H9 (cell line): ENCODE measurements around the gene ERFE. TPM values are rescaled to one million over a fixed set of nuclear protein-coding genes. Genes with fewer than 3 reads are reported as not detected.

ENCODE experiments used
- DNase-seq: peaks from one replicate; pipeline ENCODE4 v3.0.0-alpha.2; 2017
- H2AFZ ChIP-seq: one replicate; pipeline ENCODE4 v1.6.1; 2013; ENCODE audit warnings: mild to moderate bottlenecking, low read length, control low read depth, moderate library complexity
- H2AK5ac ChIP-seq: 2 replicates; pipeline ENCODE4 v1.6.1; 2013; ENCODE audit warnings: low read length, control low read depth, mixed read lengths; ENCODE audit not compliant: insufficient read length
- H2BK120ac ChIP-seq: one replicate; pipeline ENCODE4 v1.6.1; 2013; ENCODE audit warnings: low read depth, mild to moderate bottlenecking, low read length, control low read depth, inconsistent platforms; ENCODE audit not compliant: poor library complexity, severe bottlenecking
- H2BK12ac ChIP-seq: 2 replicates; pipeline ENCODE4 v1.6.1; 2013; ENCODE audit warnings: low read length, control low read depth, mixed read lengths, low read depth; ENCODE audit not compliant: insufficient read length
- H2BK15ac ChIP-seq: 2 replicates; pipeline ENCODE4 v1.6.1; 2013; ENCODE audit warnings: low read depth, low read length, control low read depth
- H2BK20ac ChIP-seq: one replicate; pipeline ENCODE4 v1.6.1; 2013; ENCODE audit warnings: low read depth, mild to moderate bottlenecking, low read length, control low read depth, inconsistent platforms; ENCODE audit not compliant: poor library complexity, severe bottlenecking
- H2BK5ac ChIP-seq: 2 replicates; pipeline ENCODE4 v1.6.1; 2013; ENCODE audit warnings: low read length, control low read depth, mixed read lengths; ENCODE audit not compliant: insufficient read length
- H3K14ac ChIP-seq: 2 replicates; pipeline ENCODE4 v1.6.1; 2013; ENCODE audit warnings: low read length, control low read depth; ENCODE audit not compliant: insufficient read depth
- H3K18ac ChIP-seq: 2 replicates; pipeline ENCODE4 v1.6.1; 2013; ENCODE audit warnings: low read depth, mild to moderate bottlenecking, mixed read lengths, low read length, control low read depth; ENCODE audit not compliant: insufficient read length
- H3K23ac ChIP-seq: 2 replicates; pipeline ENCODE4 v1.6.1; 2013; ENCODE audit warnings: low read length, control low read depth, mixed read lengths, low read depth; ENCODE audit not compliant: insufficient read length
- H3K23me2 ChIP-seq: 2 replicates; pipeline ENCODE4 v1.6.1; 2013; ENCODE audit warnings: low read depth, mild to moderate bottlenecking, mixed read lengths, low read length, control low read depth; ENCODE audit not compliant: insufficient read length, poor library complexity, severe bottlenecking
- H3K27ac ChIP-seq: 2 replicates; pipeline ENCODE4 v1.5.1; 2013; ENCODE audit warnings: low read length, control low read depth, mixed read lengths, low read depth; ENCODE audit not compliant: insufficient read length
- H3K27me3 ChIP-seq: 2 replicates; pipeline ENCODE4 v1.6.1; 2013; ENCODE audit warnings: low read length, control low read depth, inconsistent platforms; ENCODE audit not compliant: insufficient read depth
- H3K4ac ChIP-seq: 2 replicates; pipeline ENCODE4 v1.6.1; 2013; ENCODE audit warnings: low read depth, mild to moderate bottlenecking, control low read depth, inconsistent platforms, low read length, moderate library complexity
- H3K4me1 ChIP-seq: 2 replicates; pipeline ENCODE4 v1.6.1; 2013; ENCODE audit warnings: low read length, control low read depth, inconsistent platforms; ENCODE audit not compliant: insufficient read depth
- H3K4me2 ChIP-seq: 2 replicates; pipeline ENCODE4 v1.6.1; 2013; ENCODE audit warnings: low read length, control low read depth, mixed read lengths; ENCODE audit not compliant: insufficient read length, insufficient read depth
- H3K56ac ChIP-seq: 2 replicates; pipeline ENCODE4 v1.6.1; 2013; ENCODE audit warnings: low read depth, mild to moderate bottlenecking, mixed read lengths, low read length, control low read depth; ENCODE audit not compliant: insufficient read length
- H3K79me1 ChIP-seq: 2 replicates; pipeline ENCODE4 v1.6.1; 2013; ENCODE audit warnings: low read depth, mild to moderate bottlenecking, moderate library complexity, low read length, control low read depth, inconsistent platforms; ENCODE audit not compliant: insufficient read depth, poor library complexity, severe bottlenecking
- H3K79me2 ChIP-seq: 2 replicates; pipeline ENCODE4 v1.6.1; 2013; ENCODE audit warnings: low read length, control low read depth, inconsistent platforms; ENCODE audit not compliant: insufficient read depth
- H3K9ac ChIP-seq: 2 replicates; pipeline ENCODE4 v1.6.1; 2013; ENCODE audit warnings: low read length, control low read depth, mixed read lengths; ENCODE audit not compliant: insufficient read length; ENCODE audit errors: extremely low read depth
- H3K9me3 ChIP-seq: one replicate; pipeline ENCODE4 v1.6.1; 2013; ENCODE audit warnings: low read depth, low read length, inconsistent platforms; ENCODE audit not compliant: control insufficient read depth
- H3T11ph ChIP-seq: one replicate; pipeline ENCODE4 v1.6.1; 2013; ENCODE audit warnings: mild to moderate bottlenecking, low read length, control low read depth, inconsistent platforms
- H4K20me1 ChIP-seq: one replicate; pipeline ENCODE4 v1.6.1; 2013; ENCODE audit not compliant: control insufficient read depth, insufficient read length, insufficient read depth
- H4K5ac ChIP-seq: 2 replicates; pipeline ENCODE4 v1.6.1; 2013; ENCODE audit warnings: low read depth, mild to moderate bottlenecking, mixed read lengths, low read length, control low read depth; ENCODE audit not compliant: insufficient read length
- H4K8ac ChIP-seq: replicated peaks from 2 replicates; pipeline ENCODE4 v1.6.1; 2013; ENCODE audit warnings: low read length, control low read depth, mixed read lengths, low read depth; ENCODE audit not compliant: insufficient read length
- H4K91ac ChIP-seq: 2 replicates; pipeline ENCODE4 v1.6.1; 2013; ENCODE audit warnings: low read depth, mild to moderate bottlenecking, moderate library complexity, mixed read lengths, low read length, control low read depth; ENCODE audit not compliant: insufficient read length
- H3K27ac Mint-ChIP-seq, 3 experiments: 2 replicates in 2 of 3; 3 replicates in 1 of 3; pipeline ENCODE4 v1.8.0; 2020 to 2021; ENCODE audit warnings: mixed read lengths in 3 of 3, mild to moderate bottlenecking in 1 of 3, moderate library complexity in 1 of 3
- H3K27me3 Mint-ChIP-seq: 2 replicates; pipeline ENCODE4 v1.8.0; 2021; ENCODE audit warnings: low read depth, mild to moderate bottlenecking, moderate library complexity, mixed read lengths
- H3K36me3 Mint-ChIP-seq, 3 experiments: 2 replicates in 2 of 3; 3 replicates in 1 of 3; pipeline ENCODE4 v1.8.0; 2020 to 2021; ENCODE audit warnings: low read depth in 3 of 3, mixed read lengths in 3 of 3; ENCODE audit not compliant: insufficient read depth in 1 of 3
- H3K4me1 Mint-ChIP-seq, 2 experiments: 2 replicates each; pipeline ENCODE4 v1.8.0; 2020; ENCODE audit warnings: mixed read lengths in 2 of 2
- H3K4me3 Mint-ChIP-seq, 2 experiments: 2 replicates in 1 of 2; 3 replicates in 1 of 2; pipeline ENCODE4 v1.8.0; 2020 to 2021; ENCODE audit warnings: mild to moderate bottlenecking in 2 of 2, mixed read lengths in 2 of 2, moderate library complexity in 1 of 2
- H3K9me3 Mint-ChIP-seq, 2 experiments: 2 replicates in 1 of 2; 3 replicates in 1 of 2; pipeline ENCODE4 v1.8.0; 2020; ENCODE audit warnings: mild to moderate bottlenecking in 2 of 2, mixed read lengths in 2 of 2, moderate library complexity in 1 of 2
- CTCF ChIP-seq: fragments of 200-600 bp; sonication (generic); conservative IDR thresholded peaks from 3 replicates; pipeline ENCODE4 v1.8.0; 2021; ENCODE audit warnings: antibody characterized with exemption, mild to moderate bottlenecking
- WGBS: extraction: QIAGEN DNeasy Blood & Tissue Kit; methylation state at CpG from one replicate; pipeline ENCODE4 v1.1.7; 2013; ENCODE audit warnings: missing lambda C conversion rate, low lambda C conversion rate, mixed read lengths; ENCODE audit not compliant: insufficient read length; ENCODE audit errors: extremely low coverage; 5-methylcytosine and 5-hydroxymethylcytosine counted together
- total RNA-seq: library from RNA; stranded (reverse); gene quantifications from 2 replicates; pipeline ENCODE4 v1.2.1, GENCODE V29; 2021

The ERFE gene
- total RNA-seq, 1 experiment from 2014 or later = 2.1 TPM

GRCh38 chr2:238173692-238174091 lies 14.9 kb downstream of the ERFE start:
- Histone ChIP-seq H3K56ac (no peak overlapping the region), H3K18ac (no peak overlapping the region), H3K23ac (no peak overlapping the region), H4K20me1 (no peaks in the 10 kb centered on the region), H3K4me2 (no peak overlapping the region), H3K27ac (no peak overlapping the region), H3K9me3 (no peaks in the 10 kb centered on the region), H2AK5ac (no peak overlapping the region), H3K79me1 (no peaks in the 10 kb centered on the region), H3K4ac (no peak overlapping the region), H4K91ac (no peak overlapping the region), H2BK15ac (no peak overlapping the region), H2BK120ac (no peak overlapping the region), H2AFZ (no peak overlapping the region), H3K79me2 (no peaks in the 10 kb centered on the region), H2BK20ac (no peak overlapping the region), H4K8ac (no peak overlapping the region), H3T11ph (no peak overlapping the region), H3K9ac (no peak overlapping the region), H3K14ac (no peak overlapping the region), H3K23me2 (no peaks in the 10 kb centered on the region), H3K4me1 (no peaks in the 10 kb centered on the region), H2BK12ac (no peak overlapping the region), H3K27me3 (no peaks in the 10 kb centered on the region), H4K5ac (no peak overlapping the region), H2BK5ac (no peak overlapping the region)
- no peaks in the 10 kb centered on the region for H3K4me1 Mint-ChIP-seq
- WGBS = no CpG with 5 or more reads among the region's 2 CpGs
- H3K27ac Mint-ChIP-seq = no peak overlapping the region
- no peaks in the 10 kb centered on the region for H3K9me3 Mint-ChIP-seq
- peaks cover 16 to 69% (median 49%) of the 10 kb centered on the region in 3 experiments; a peak in 6 of 7 replicates for H3K36me3 Mint-ChIP-seq
- peak; percentile 56 for TF ChIP-seq CTCF
- H3K27me3 Mint-ChIP-seq = no peaks in the 10 kb centered on the region
- H3K4me3 Mint-ChIP-seq = no peak overlapping the region
- DNase-seq = no peak
